ENCODE measurements around the gene DST. TPM values are rescaled to one million over a fixed set of nuclear protein-coding genes. Genes with fewer than 3 reads are reported as not detected.

The DST gene
- total RNA-seq, 1 experiment from 2014 or later: 132 TPM

- ATAC-seq (no peak), DNase-seq (ENCODE audit: low spot score) (no peak)
- POLR2A ChIA-PET: no interaction called here
- H3K27ac Mint-ChIP-seq: no peak overlapping the region
- H3K36me3 Mint-ChIP-seq: no peaks in the 10 kb centered on the region
- no peak overlapping the region for H3K4me3 Mint-ChIP-seq
- no peak for TF ChIP-seq NR2C2 (CRISPR knock-in tag; IDR thresholded peaks at IDR 0.05)
- TF ChIP-seq ARID4B (CRISPR knock-in tag; IDR thresholded peaks at IDR 0.05; ENCODE audit: borderline replicate concordance): no peak
- no peak for TF ChIP-seq E2F5 (CRISPR knock-in tag; IDR thresholded peaks at IDR 0.05)
- TF ChIP-seq MAX (CRISPR knock-in tag; IDR thresholded peaks at IDR 0.05): no peak
- TF ChIP-seq PREB (CRISPR knock-in tag; IDR thresholded peaks at IDR 0.05; ENCODE audit: borderline replicate concordance): no peak
- no peak for TF ChIP-seq AFF4 (CRISPR knock-in tag; IDR thresholded peaks at IDR 0.05; ENCODE audit: borderline replicate concordance)
- no peak for TF ChIP-seq NFYB (CRISPR knock-in tag; conservative IDR thresholded peaks at IDR 0.05; ENCODE audit: low read depth)
- no peak for TF ChIP-seq MXD4 (CRISPR knock-in tag; IDR thresholded peaks at IDR 0.05; ENCODE audit: borderline replicate concordance)
- TF ChIP-seq USF2 (CRISPR knock-in tag; IDR thresholded peaks at IDR 0.05): no peak
- no peak for TF ChIP-seq ZSCAN18 (CRISPR knock-in tag; IDR thresholded peaks at IDR 0.05)
- no peak for TF ChIP-seq HMGA2 (CRISPR knock-in tag; IDR thresholded peaks at IDR 0.05)
- no peak for TF ChIP-seq AR (CRISPR knock-in tag; IDR thresholded peaks at IDR 0.05)
- TF ChIP-seq GABPB1 (CRISPR knock-in tag; IDR thresholded peaks at IDR 0.05): no peak
- TF ChIP-seq TP53 (CRISPR knock-in tag; IDR thresholded peaks at IDR 0.05): no peak
- TF ChIP-seq CREM (CRISPR knock-in tag; IDR thresholded peaks at IDR 0.05): no peak
- no peak for TF ChIP-seq STAT6 (CRISPR knock-in tag; conservative IDR thresholded peaks at IDR 0.05; ENCODE audit: low read depth)
- TF ChIP-seq SMAD3 (CRISPR knock-in tag; IDR thresholded peaks at IDR 0.05; ENCODE audit: borderline replicate concordance): no peak
- no peaks in the 10 kb centered on the region for H3K4me1 Mint-ChIP-seq
- no peaks in the 10 kb centered on the region for H3K27me3 Mint-ChIP-seq (ENCODE audit: low read depth)
- CTCF ChIA-PET: no interaction called here
- no peaks in the 10 kb centered on the region for H3K9me3 Mint-ChIP-seq
Measured at GRCh38 chr6:56450376-56450775, 192.3 kb downstream of the DST start.

Data from WTC11 (cell line).